CD4-positive, alpha-beta T cell treated with Interleukin-15 for 1 hour (primary cell): ENCODE measurements around the gene KIF26A.

ENCODE experiments used
- DNase-seq: peaks from one replicate; pipeline ENCODE4 v3.0.0-alpha.2; 2020

KIF26A gene

GRCh38 chr14:104132981-104133380, 5.4 kb upstream of the KIF26A start:
- DNase-seq = peak; percentile 8

DNA sequence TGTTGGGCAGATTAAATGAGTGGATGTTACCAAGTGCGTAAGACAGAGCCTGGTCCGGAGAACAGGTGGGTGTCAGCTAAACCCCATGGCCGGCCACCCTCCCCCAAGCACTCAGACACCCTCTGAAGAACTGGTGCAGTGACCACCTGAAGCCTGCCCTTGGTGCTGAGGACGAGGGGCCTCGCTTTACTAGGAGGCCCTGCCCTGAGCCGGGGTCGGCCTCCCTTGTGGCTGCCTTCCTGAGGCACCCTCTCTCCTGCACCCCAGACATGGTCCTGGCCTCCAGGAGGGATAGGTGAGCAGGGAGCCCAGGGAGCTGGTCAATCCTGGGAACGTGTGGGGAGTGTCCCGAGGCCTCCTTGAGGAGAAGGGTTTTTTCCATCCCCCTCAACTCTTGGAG, 4.9 kb upstream of the KIF26A start:
- DNase-seq = peak; percentile 12

DNA sequence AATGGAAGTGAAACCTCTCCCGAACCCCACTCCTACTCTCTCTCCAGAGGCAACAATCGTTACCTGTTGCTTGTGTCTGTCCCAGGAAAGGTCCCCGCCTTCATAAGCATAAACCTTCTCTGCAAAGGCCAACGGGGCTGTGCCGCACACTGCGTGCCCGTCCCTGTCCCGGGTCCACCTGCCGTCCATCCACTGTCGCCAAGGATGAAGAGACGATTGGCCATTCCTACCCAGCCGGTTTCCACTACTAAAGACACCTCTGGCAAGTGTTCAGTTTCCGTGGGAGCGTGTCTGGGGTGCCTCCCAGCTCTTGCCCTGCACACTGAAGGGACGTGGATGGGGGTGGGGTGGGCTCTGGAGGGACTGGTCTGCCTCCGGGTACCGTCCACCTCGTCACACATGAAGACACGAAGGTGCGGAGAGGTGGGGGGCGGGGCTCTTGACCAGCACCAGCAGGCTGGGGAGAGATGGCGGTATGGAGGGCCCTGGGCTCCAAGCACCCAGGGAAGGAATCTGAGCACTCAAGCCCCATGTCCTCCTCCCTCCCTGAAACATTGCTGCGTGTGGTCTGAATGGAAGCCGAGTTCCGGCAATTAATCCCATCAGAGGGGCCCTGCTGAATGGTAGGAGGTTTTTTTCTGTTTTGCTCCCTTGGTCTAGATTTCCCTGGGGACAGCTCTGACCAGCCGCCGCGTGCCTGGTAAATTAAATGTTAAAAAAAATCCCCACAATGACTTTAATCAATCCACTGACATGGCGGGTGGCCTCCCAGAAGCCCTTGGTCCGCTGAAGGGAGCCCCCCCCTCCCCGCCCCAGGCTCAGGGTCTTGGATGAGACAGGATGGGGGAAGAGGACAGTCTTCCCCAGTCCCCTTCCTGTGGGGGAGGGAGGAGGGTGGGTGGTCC, 4.1 kb upstream of the KIF26A start:
- peak; percentile 12 for DNase-seq

GRCh38 chr14:104135121-104135903, 3.1 kb upstream of the KIF26A start:
- DNase-seq = peak; percentile 16

DNA sequence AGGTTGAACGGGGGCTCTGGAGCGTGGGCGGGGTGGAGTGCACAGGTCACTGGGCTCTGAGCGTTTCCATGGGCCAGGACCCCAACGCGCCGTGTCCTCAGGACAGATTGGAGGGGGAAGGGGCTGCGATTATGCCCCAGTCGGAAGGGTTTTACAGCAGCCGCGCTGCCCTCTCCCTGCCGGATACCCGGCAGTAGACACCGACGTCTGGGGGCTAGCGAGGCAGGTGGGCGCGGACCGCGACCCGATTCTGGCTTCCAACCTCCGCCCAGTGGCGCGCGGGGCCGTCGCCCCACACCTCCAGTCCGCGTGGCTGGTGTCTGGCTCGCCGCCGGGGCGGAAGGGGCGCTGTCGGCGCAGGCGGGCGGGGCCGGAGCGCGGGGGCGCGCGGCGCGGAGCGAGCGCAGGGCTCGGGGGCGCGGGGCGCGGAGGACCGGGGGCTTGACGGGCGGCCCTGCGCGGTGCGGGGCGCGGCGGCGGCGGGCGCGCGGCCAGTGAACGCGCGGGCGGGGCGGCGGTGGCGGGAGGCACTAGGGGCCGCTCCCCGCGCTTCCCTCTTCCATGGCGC, 2.4 kb upstream of the KIF26A start:
- peak; percentile 11 for DNase-seq

GRCh38 chr14:104136472-104137296, 1.7 kb upstream of the KIF26A start:
- DNase-seq = peak; percentile 10

DNA sequence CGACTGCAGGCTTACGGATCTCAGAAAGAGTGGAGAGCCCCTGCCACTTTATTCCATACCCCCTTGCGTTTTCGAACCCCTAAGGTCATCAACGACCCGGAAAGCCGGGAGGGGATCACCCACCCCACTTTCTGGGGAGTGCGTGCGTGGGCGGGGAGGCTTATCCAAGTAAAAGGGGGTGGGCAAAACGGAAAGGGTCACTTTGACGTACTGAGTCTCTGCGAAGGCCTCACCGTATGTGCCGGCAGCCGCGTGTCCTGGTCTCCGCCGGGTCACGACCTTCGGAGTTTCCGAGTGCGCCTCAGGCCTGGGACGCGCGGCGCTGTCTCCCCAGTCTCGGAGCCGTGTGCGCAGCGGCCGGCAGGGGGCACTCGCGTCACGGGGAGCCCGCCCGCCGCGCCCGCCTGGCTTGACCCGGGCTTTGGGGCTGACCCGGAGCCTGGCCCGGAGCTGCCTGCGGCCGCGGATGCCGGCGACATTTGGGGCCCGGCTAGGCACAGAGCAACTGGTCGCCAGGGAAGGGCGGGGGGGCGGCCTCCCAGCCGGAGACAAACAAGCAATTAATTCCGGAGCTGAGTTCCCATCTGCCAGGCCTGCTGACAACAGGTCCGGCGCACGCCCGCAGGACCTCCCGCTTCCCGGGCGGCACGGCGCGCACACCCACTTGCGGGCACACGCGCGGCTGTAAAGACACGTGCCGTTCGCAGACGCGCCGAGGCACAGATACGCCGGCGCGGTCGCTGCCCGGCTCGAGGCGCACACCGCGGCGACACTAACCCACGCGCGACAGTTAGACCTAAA, 890 bp upstream of the KIF26A start:
- DNase-seq = peak; percentile 33

- peak; percentile 4 for DNase-seq
Measured at GRCh38 chr14:104138718-104139459, 502 bp downstream of the KIF26A start.

- peak; percentile 9 for DNase-seq
Measured at GRCh38 chr14:104139460-104140212, 1.2 kb downstream of the KIF26A start.

- no peak for DNase-seq
Measured at GRCh38 chr14:104140213-104140462, 1.8 kb downstream of the KIF26A start.

DNA sequence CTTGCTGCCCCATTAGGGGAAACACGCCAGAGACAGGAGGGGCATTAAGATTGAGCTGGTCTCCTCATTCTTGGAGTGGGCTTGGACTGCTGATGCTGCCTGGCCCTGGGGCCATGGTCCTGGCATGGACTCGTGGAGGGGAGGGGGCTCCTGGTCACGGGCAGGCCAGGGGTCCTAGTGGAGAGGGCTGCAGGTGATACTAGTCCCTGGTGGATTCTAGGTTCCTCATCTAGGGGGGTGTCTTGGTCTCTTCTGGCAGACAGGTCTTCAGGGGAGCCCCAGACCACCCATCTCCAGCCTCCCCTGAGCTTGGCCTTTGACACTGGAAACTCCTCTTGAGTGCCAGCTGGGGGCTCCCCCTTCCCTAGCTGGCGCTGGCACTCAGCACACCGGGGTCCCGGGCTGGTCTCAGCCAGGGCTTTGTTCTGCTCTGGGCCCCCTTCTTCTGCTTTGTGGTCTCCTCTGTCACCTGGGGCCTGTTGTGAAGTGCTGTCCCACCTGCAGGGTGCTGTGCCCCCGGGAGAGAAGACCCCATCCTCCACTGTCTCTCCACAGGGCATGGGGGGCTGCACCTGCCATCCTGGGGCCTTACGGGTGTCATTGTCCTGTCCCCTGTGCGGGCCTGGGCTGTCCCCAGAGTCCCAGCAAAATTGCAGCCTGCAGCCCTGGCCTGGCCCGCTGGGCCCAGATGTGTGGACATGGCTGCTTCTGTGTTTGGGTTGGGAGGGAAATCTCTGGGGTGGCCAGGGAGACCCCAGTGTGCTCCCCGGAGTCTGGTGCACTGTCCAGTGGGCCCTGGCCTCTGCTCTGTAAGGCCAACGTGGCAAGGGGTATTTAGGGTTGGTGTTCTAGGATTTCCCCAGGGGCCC, 2.3 kb downstream of the KIF26A start:
- peak; percentile 10 for DNase-seq

- peak; percentile 15 for DNase-seq
Measured at GRCh38 chr14:104141621-104142091, 3.3 kb downstream of the KIF26A start.

GRCh38 chr14:104142136-104142945, 4.0 kb downstream of the KIF26A start:
- no peak for DNase-seq

DNA sequence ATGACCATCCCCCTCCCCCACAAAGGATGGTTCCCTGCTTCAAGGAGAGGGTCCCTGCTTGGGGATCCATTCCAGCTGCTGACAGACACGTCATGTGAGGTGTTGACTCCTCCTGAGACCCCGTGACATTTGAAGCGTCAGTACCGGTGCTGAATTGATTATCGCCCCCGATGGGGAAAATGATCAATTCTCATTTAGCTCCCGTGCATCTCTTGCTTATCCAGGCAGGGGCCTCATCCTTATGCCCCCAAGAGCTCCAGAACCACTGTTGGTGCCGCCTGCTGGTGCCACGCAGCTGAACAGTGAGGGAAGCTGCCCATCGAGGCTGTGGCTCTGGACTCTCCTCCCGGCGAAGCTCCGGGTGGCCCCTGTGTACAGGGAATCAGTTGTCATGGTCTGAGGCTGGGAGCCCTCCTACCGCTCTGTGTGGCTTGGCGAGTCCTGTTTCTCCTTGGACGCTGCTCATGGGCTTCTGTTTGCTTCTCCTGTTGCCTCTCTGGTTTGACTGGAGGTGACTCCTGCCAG, 4.6 kb downstream of the KIF26A start:
- DNase-seq = peak; percentile 14

GRCh38 chr14:104143521-104144452, 5.4 kb downstream of the KIF26A start:
- DNase-seq = peak; percentile 13

GRCh38 chr14:104144453-104144790, 6.0 kb downstream of the KIF26A start:
- peak; percentile 3 for DNase-seq
